Brain pericyte (primary cell): ENCODE measurements around the gene TSSC4.

Experiments
- DNase-seq: peaks from one replicate; pipeline ENCODE4 v3.0.0-alpha.2; 2012; ENCODE audit warnings: low read depth, low spot score

Gene TSSC4

DNA sequence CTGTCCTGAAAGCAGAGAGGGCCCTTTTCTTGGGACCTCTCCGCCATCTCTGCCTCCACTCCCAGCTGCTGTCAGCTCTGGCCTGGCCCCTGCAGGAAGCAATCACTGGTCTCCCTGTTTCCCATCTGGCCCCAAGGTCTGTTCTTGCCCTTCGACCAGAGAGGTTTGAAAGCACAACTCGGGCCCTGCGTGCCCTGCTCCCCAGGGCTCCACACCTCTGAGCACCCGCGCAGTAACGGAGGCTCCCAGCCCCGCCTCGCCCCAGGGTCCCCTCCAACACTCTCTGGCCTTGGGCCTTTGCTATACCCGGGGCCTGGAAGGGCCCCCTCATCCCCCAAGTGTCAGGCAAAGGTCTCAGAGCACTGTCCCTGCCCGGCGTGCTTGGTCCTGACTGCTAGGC lies 31.2 kb upstream of the TSSC4 start:
- DNase-seq: no peak

DNA sequence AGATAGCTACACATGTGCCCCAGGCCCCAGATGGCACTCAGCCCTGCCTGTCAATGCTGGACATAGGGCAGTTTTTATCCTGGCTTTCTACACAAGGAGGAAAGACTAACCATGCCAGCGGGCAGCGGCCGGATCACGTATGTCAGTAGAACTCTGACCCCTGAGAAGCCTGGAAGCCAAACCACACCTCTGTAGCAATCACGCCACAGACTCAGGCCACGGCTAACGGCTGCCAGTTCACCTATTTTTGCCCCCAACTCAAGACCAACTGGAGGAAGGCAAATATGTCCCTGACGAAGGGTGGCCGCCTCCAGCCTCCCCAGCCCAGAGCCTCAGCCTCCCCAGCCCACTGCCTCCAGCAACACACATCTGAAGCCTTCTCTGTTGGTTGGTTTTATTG lies 30.7 kb upstream of the TSSC4 start:
- DNase-seq: no peak

GRCh38 chr11:2374456-2375201 lies 25.9 kb upstream of the TSSC4 start:
- no peak for DNase-seq

- no peak for DNase-seq
Observed at GRCh38 chr11:2375341-2375853, 25.2 kb upstream of the TSSC4 start.

DNA sequence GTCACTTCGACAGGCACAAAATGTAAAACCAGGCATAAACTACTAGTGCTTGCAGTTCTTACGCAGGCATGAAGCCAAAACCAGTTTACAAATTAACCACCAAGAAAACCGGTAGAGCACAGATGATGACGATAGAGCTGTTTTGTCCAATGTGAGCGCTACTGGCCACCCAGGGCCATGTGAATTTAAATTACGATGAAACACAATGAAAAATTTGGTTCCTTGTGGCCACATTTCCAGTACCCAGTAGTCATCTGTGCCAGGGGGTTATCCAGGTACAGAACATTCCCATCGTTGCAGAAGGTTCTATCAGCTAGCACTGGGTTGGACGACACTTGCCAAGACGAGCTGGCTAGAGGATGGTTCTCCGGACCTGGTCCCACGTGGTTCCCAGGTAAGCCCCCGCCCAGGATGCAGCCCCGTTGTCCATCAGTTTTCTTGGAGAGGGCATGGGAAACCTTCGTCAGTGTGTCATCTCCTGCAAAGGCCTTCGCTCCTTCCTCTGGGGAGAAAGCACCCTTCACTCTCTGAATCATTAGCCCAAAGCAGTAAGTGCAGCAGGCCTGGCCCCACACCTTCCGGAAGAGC lies 24.5 kb upstream of the TSSC4 start:
- DNase-seq: no peak

DNA sequence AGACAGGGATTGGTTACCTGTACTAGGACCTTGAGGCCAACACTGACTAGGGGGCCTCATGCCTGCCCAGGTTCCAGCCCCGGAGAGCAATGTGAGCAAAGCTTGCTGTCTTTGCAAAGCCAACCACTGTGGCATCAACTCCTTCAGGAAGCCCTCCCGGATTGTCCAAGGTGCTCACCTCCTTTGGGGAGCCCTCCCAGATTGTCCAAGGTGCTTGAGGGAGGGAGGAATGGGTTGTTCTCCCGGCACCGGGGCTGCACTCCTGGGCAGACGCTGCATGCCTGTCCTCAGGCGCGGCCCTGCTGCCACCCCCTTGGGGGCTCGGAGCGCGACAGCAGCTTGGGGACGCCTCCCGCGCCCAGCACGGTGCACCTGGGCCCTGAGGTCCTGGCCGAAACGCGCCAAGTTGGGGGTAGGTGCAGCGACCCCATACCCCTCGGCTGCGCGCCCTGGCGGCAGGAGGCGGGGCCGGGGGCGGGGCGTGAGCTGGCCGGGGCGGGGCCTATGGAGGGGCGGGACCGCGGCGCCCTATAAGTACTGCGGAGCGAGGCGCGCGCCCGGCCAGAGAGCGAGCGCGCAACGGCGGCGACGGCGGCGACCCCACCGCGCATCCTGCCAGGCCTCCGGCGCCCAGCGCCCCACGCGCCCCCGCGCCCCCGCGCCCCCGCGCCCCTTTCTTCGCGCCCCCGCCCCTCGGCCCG lies 23.6 kb upstream of the TSSC4 start, which contains the start of gene CD81:
TSS of gene CD81 (plus strand) at position 560 of the 701 bp plus-strand sequence. CDS start 240 bp downstream, outside the sequence.
- no peak for DNase-seq

- no peak for DNase-seq
Observed at GRCh38 chr11:2377511-2378443, 22.8 kb upstream of the TSSC4 start.

GRCh38 chr11:2378527-2379210 lies 21.9 kb upstream of the TSSC4 start:
- no peak for DNase-seq

DNA sequence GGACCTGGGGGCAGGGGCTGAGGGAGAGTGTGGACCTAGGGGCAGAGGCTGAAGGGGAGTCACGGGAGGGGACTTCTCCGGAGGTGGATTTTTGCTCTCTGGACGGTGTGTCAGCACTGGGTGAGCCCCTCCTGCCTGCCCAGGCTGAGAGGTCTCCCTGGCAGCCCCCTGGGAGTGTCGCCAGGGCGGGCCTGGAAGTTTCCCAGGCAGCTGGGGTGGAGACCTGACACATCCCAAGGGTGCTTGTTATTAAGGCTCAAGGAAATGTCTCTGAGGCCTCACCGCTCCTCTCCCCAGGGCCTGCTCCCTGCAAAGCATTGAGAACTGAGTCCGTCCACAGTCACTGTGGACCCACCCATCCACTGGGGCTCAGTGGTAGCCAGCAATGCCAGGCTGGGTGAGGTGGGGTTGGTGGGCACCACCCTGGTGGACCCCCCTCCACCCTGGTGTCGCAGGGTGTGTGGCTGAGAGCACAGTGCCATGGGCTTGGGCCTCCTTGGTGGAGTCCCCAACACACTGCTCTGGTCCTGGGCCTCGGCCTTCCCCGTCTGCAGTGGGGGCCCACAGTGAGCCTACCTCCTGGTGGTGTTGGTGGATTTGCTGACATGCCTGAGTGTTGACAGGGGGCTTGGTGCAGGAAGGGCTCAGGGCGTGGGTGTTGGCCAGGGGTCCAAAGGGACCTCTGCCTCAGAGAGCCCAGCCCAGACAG lies 20.9 kb upstream of the TSSC4 start:
- no peak for DNase-seq

DNA sequence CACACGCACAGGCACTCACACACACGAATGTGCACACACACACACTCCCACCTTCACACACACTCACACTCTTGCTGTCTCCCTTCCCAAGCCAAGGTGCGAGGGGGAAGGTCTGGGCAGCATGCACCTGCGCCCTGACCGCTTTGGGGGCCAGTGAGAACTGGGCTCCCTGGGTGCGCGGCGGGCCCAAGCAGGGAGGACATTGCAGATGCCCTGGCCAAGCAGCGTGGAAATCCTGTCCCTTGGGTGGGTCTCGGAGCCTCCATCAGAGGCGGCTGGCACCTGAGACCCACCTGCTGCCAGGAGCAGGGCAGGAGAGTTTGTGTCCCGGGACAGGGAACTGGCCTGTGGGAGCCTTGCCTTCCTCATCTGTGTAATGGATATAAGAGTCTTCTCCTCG lies 20.2 kb upstream of the TSSC4 start:
- no peak for DNase-seq

GRCh38 chr11:2380807-2381350 lies 19.7 kb upstream of the TSSC4 start:
- no peak for DNase-seq

DNA sequence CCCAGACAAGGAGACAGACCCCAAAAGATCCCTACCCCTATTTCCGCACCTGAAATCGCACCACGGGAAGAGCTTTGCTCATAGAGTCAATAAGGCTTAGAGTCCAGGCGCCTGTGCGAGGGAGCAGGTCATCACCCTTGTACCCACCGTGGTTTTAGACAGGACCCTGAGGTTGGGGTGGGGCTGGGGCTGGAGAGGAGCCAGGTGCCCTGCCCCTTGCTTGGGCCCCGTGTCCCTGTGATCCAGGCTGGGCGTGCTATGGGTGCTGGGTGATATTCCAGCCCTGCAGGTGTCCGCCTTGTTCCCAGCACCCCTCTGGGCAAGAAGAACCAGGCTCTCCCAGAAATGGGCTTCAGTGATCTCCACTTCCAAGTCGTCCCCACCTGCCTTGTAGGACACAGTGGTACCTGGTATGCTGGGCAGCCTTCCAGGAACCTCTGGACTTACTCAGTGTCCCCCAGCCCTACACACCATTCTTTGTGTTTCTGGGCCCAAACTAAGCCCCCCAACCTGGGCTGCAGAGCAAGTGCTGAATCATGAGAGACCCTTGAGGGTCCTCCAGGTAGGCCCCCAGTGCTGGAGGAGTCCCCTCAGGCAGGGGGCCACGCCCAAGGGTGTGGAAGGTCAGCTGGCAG lies 18.9 kb upstream of the TSSC4 start:
- DNase-seq: no peak

- DNase-seq: no peak
Observed at GRCh38 chr11:2382129-2382517, 18.4 kb upstream of the TSSC4 start.

- no peak for DNase-seq
Observed at GRCh38 chr11:2382936-2383851, 17.4 kb upstream of the TSSC4 start.

DNA sequence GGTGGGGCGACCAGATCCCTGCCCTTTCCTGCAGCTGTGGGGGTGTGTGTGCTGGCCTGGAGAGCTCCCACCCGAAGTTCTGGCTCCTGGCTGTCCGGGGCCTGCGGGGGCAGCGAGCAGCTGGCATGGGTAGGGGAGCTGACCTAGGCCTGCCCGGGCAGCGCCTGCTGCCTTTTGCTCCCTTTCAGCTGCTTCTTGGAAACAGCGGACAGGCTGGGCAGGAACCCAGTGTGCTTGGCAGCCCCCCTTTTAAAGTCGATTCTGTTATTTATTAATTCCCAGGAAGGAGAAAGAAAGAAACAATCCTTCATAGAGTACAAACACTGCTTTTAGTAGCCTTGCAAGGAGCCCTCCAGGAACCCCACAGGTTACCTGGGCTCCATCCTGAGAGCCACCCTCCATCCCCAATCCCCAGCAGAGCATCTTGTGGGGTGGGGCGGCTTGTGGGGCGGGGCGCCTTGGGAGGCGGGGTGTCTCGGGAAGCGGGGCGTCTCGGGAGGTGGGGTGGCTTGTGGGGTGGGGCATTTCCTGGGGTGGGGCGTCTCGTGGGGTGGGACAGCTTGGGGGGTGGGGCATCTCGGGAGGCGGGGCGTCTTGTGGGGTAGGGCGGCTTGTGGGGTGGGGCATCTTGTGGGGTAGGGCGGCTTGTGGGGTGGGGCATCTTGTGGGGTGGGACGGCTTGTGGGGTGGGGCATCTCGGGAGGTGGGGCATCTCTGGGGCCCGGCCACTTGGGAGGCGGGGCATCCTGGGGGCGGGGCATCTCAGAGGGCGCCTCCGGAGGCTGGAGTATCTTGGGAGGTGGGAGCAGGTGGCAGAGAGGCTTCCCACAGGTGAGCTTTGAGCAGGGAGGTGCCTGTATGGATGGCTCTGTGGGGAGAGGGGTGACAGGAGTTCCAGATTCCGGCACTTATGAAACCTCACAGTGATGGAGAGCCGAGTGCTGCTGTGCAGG lies 16.4 kb upstream of the TSSC4 start:
- DNase-seq: no peak

DNA sequence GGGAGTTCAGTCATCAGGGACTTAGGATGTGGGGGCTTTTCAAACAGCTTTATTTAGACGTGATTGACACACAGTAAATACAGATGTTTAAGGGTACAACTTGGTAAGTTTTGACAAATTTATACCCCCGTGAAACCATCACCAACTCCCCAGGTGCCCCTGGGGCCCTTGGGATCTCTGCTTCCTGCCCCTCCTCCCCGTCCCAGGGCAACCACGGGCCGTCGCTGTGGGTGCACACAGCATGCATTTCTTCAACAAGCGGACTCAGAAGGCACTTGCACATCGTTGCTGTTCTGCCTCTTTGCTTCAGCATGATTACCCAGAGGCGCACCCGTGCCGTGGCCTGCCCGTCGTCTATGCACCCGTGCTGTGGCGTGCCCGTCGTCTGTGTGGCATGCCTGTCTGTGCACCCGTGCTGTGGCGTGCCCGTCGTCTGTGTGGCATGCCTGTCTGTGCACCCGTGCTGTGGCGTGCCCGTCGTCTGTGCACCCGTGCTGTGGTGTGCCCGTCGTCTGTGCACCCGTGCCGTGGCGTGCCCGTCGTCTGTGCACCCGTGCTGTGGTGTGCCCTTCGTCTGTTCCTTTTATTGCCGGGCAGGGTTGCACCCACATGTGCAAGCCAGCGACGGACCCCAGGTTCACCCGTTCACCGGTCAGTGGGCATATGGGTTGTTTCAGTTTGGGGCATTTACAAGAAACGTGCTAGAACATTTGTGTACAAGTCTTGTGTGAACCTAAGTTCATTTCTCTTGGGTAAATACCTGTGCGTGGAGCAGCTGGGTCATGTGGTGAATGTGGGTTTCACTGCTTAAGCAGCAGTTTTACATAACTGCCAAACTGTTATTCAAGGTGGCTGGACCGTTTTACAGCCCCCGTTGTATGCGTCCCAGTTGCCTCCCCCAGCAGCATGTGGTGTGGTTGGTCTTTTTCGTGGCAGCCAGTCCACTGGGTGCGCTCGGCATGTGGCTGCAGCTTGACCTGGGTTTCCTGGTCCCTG lies 15.1 kb upstream of the TSSC4 start:
- DNase-seq: no peak
